Stimulated activated naive CD8-positive, alpha-beta T cell treated with anti-CD3 and anti-CD28 coated beads, Interleukin-15, Interleukin-2, amounts not matched to agents 100 U/mL and 50 U/mL, for 24 hours (primary cell): Measurements from ENCODE around the gene SLC8A1.

Experiments
- ATAC-seq: fragments of 150-1000 bp; cut with Tn5 transposase; one replicate; pipeline ENCODE4 v1.10.0; 2021
- DNase-seq: peaks from one replicate; pipeline ENCODE4 v3.0.0; 2021

SLC8A1 gene

GRCh38 chr2:40131081-40131704 lies 320.7 kb downstream of the SLC8A1 start:
- no peak for DNase-seq
- no peak for ATAC-seq

GRCh38 chr2:40130251-40130994 lies 321.5 kb downstream of the SLC8A1 start:
- DNase-seq (no peak), ATAC-seq (no peak)

GRCh38 chr2:40129725-40130124 lies 322.2 kb downstream of the SLC8A1 start:
- ATAC-seq, result peak; percentile 19

GRCh38 chr2:40128796-40129195 lies 323.1 kb downstream of the SLC8A1 start:
- DNase-seq (no peak), ATAC-seq (no peak)

More at GRCh38 chr2:40129725-40130124, 322.2 kb downstream of the SLC8A1 start:
- no peak for DNase-seq

- no peak for ATAC-seq
- DNase-seq, result no peak
These were observed 323.9 kb downstream of the SLC8A1 start for GRCh38 chr2:40127890-40128557.

- DNase-seq, result no peak
- no peak for ATAC-seq
These were observed 324.7 kb downstream of the SLC8A1 start for GRCh38 chr2:40127146-40127545.

GRCh38 chr2:40126006-40126405 lies 325.9 kb downstream of the SLC8A1 start:
- DNase-seq (no peak), ATAC-seq (no peak)

- no peak for DNase-seq
- ATAC-seq, result no peak
These were observed 328.1 kb downstream of the SLC8A1 start for GRCh38 chr2:40123746-40124145.

GRCh38 chr2:40123326-40123725 lies 328.6 kb downstream of the SLC8A1 start:
- ATAC-seq (no peak), DNase-seq (no peak)

GRCh38 chr2:40120957-40121356 lies 330.9 kb downstream of the SLC8A1 start:
- DNase-seq, result no peak

GRCh38 chr2:40120026-40120425 lies 331.9 kb downstream of the SLC8A1 start:
- no peak for ATAC-seq
- DNase-seq, result no peak

More at GRCh38 chr2:40120957-40121356, 330.9 kb downstream of the SLC8A1 start:
- no peak for ATAC-seq

- DNase-seq, result no peak
- ATAC-seq, result no peak
These were observed 333.3 kb downstream of the SLC8A1 start for GRCh38 chr2:40118622-40119021.

GRCh38 chr2:40115894-40116293 lies 336.0 kb downstream of the SLC8A1 start:
- ATAC-seq (no peak), DNase-seq (no peak)

GRCh38 chr2:40115348-40115747 lies 336.5 kb downstream of the SLC8A1 start:
- DNase-seq, result no peak
- ATAC-seq, result no peak

- ATAC-seq, result no peak
- no peak for DNase-seq
These were observed 337.9 kb downstream of the SLC8A1 start for GRCh38 chr2:40113997-40114396.

- no peak for ATAC-seq
These were observed 338.5 kb downstream of the SLC8A1 start for GRCh38 chr2:40113272-40113968.

GRCh38 chr2:40109381-40109780 lies 342.5 kb downstream of the SLC8A1 start:
- DNase-seq (no peak), ATAC-seq (no peak)

More at GRCh38 chr2:40113272-40113968, 338.5 kb downstream of the SLC8A1 start:
- no peak for DNase-seq

- DNase-seq (no peak), ATAC-seq (no peak)
These were observed 343.0 kb downstream of the SLC8A1 start for GRCh38 chr2:40108851-40109250.

- ATAC-seq, result no peak
- no peak for DNase-seq
These were observed 345.8 kb downstream of the SLC8A1 start for GRCh38 chr2:40106061-40106460.

- ATAC-seq (no peak), DNase-seq (no peak)
These were observed 346.3 kb downstream of the SLC8A1 start for GRCh38 chr2:40105593-40105992.

GRCh38 chr2:40103590-40103989 lies 348.3 kb downstream of the SLC8A1 start:
- ATAC-seq, result no peak

GRCh38 chr2:40103163-40103562 lies 348.7 kb downstream of the SLC8A1 start:
- no peak for DNase-seq
- no peak for ATAC-seq

More at GRCh38 chr2:40103590-40103989, 348.3 kb downstream of the SLC8A1 start:
- DNase-seq, result no peak

- DNase-seq (no peak), ATAC-seq (no peak)
These were observed 349.4 kb downstream of the SLC8A1 start for GRCh38 chr2:40102447-40102846.
